GM19463 (cell line): ENCODE measurements around the gene MAP2K3.
"Not testable (repeated sequence)": the region's sequence is repeated elsewhere in the genome, so short reads cannot be mapped to it uniquely, and the experiment has no call there.

ENCODE experiments used
- ATAC-seq: cut with Tn5 transposase; IDR thresholded peaks from one replicate; pipeline ENCODE4 v1.9.1; 2021; ENCODE audit warnings: mild to moderate bottlenecking, moderate library complexity; ENCODE audit not compliant: unreplicated experiment

Gene MAP2K3

DNA sequence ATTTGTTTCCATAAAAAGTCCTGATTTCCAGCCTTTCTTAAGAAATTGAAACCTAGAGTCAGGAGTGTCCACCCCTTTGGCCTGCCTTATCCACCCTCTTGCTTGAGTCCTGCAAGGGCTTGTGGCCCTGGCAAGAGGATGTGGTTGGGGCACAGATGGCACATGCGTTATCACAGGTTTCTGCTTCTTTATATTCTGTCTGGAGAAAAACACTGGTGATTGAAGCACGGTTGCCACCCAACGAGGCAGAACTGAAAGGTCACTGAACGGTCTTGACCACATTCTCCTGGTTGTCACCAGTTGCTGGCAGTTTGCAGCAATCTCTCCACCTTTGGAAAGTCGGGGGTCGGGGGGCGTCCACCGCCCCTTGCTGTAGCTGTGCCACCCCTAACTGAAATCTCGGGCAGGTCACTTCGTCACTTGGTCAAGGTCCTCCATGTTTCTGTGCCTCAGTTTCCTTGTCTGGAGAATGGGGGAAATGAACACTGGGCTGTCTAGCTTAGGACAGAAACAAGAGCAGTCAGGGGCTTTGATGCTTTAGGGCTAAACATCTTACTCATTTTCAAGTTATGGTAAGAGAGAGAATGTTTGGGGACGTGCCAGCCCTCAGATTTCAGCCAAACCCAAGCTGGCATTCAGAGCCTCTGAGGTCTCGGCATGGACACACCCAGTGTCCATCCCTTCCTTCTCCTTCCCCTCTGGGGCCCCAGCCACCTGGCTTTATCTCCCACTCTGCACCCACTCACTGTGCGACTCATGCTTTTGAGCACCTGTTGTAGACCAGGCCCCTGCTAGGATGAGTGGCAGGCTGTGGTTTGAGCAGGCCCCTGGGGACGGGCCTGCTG lies 63.8 kb downstream of the MAP2K3 start:
- peak; percentile 72 for ATAC-seq

DNA sequence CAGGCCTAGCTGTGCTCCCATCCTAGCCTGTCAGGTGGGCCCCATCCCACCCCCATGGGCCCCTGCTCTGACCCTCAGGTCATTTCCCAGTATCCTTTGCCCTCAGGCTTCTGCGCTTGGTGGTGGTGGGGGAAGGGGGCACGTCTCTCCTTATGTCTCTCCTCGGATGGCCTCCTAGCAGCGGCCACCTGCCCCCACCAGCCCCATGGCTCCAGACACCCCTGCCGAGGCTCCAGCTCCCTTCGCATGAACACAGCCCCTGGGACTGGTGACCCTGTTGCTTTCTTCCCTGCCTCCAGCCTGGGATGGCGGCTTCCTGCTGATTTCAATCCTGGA lies 64.4 kb downstream of the MAP2K3 start:
- ATAC-seq, result not testable (repeated sequence)

DNA sequence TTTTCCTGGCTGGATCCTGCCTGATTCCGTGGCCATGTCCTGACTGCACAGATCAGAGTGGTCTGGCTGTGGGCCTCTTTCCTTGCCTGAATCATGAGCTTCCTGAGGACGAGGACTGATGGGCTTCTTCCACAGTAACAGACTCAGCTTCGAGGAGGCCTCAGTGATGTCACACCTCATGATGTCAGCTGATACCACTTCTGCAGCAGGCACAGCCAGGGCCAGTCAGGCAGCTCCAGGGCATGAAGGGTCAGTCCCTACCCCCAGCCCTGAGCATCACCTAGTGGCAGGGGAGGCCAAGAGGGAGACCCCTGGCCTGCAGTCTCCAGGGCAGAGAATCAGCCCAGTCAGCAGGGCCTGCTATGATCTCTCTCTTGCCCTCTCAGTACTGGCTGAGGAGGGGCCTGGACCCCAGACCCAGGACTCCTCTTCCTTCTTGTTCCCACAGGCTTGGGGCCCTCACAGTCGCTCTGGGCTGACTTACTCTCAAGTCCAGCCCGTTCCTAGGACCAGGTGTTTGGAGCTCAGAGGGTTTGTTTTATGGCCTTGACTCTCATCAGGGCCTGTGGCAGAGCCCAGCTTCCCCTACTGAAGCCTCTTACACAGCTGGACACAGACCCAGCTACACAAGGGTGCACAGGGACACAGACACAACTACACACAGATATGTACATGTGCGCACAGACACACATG lies 65.0 kb downstream of the MAP2K3 start:
- not testable (repeated sequence) for ATAC-seq

DNA sequence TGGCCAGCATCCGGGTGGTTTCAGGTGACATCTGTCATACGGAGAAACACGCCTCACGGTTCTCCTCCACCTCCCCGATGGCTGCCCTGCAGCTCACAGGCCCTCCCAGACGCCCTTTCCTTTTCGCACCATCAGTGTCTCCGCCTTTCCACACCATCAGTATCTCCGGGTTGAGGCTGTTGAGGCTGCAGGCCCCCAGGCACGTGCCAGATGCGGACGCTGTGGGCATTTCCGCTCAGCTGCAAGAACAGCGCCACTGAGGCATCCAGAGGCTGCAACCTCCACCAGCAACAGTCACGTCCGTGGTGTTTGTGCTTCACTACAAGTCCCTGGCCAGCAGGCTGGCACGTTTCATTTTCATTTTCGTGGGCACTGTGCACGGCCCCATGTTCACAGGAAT lies 66.0 kb downstream of the MAP2K3 start:
- not testable (repeated sequence) for ATAC-seq

DNA sequence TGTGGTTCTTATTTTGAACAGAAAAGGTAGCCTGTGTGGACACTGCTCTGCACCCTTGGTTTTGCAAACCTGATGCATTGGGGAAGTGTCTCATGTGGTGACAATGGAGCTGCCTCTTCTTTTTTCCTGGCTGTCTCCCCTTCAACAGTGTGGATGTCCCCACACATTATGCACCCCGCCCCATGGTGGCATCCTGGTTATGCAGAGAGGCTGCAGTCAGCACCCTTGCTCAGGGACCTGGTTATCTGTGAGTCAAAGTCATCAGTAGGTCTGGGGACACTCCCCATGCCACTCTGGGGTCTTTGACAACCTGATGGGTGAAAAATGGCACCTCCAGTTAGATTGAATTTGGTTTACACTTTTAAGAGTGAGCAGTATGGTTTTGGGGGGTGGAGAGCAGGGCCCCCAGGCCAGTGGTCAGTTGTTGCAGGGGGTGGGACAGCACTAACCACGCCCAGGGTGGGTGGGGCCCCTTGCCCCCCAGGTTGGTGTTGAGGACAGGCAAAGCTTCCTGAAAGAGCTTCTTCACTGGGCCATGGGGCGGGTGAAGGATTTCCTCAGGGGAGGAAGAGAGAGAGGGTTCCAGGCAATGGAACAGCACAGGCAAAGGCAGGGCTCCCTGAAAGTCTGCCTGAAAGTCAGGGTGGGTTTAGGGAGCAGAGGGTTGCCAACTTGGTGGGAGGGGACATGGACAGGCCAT lies 67.0 kb downstream of the MAP2K3 start:
- ATAC-seq, result no peak

DNA sequence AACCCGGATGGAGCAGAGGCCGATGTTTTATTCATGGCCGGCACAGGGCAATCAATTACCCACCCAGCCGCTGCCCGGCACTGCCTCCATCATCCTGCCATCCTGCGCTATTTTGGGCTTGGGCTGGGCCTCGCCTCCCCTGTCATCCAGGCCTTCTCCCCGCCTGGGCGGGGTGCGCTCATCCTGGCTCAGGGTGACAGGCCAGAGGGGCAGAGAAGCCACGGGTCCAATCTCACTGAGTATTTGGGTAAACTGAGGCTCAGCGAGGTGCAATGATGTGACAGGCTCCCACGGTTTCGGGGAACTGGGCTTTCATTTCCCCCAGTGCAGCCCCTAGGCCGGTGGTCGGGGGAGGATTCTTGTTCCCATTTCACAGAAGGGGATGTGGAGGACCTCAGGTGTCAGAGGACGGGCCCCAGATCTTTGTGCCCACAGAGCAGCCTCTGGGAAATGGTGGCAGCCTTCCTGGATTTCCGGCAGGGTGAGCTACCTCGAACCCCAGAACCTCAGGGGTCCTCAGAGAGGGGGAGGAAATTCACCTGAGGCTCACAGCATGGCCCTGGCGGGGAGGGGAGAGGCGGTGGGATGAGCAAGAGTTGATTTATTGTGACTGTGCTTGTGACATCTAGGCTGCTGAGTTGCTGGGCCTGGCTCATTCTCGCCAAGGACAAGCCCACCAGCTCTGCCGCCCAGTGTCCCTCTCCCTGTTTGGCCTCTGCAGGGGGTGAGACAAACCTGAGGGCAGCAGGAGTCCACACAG lies 67.9 kb downstream of the MAP2K3 start:
- no peak for ATAC-seq

DNA sequence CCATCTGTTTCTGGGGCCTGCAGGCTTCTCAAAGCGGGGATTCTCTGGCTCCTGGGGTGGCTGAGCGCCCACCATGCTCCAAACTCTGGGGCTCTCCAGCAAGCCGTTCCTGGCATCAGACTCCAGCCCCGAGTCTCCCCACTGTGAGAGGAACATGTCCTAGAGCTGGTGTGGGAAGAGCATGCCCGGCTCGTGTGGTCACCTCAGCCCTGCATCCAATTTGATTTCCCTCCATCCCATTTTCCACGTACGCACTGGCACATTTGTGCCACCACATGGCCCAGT lies 68.4 kb downstream of the MAP2K3 start:
- no peak for ATAC-seq

DNA sequence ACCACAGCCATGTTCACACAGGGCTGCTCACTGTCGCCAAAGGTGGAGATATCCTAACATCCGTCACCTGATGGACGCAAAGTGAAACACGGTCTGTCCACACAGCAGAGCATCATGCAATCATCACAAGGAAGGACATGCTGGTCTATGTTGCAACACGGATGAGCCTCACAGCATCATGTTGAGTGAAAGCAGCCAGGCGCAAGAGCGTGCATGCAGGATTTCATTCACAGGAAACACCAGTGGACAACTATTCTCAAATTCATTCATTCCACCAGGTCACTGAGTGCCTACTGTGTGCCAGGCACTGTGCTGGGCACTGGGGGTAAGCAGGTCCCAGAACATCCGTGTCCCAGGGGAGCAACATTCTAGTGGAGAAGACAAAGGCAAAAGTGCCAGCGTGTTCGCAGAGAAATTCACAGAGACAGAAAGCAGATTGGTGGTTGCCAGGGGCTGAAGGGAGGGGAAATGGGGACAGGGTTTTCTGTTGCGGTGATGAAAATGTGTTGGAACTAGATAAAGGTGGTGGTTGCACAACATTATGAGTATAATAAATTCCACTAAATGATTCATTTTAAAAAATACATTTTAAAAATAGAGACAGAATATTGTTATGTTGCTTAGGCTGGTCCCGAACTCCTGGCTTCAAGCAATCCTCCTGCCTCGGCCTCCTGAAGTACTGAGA lies 69.0 kb downstream of the MAP2K3 start:
- no peak for ATAC-seq

DNA sequence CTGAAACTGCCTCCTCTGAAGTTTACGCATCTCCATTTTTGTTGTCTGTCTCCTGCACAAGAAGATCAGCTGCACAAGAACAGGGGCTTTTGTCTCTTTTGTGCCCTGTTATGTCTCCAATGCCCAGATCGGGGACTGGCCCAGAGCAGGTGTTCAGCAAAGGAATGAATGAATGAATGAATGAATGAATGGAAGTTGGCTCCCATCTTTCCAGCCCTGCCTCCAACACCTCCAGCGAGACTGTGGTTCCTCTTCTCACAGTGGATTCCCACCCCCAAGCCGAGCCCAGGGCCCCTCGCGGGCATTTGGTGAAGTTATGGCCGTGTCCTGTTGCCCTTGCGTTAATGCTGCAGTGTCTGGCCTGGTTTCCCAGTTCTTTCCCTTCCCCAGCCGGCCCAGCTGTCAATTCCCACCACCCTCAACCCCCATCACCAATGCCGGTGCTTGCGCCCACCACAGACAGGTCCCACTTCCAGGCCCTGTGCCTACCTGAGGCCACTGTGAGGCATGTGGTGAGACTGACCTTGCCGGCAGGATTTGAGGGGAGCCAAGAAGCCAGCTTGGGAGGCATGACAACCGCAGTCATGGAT lies 70.4 kb downstream of the MAP2K3 start:
- ATAC-seq, result no peak

DNA sequence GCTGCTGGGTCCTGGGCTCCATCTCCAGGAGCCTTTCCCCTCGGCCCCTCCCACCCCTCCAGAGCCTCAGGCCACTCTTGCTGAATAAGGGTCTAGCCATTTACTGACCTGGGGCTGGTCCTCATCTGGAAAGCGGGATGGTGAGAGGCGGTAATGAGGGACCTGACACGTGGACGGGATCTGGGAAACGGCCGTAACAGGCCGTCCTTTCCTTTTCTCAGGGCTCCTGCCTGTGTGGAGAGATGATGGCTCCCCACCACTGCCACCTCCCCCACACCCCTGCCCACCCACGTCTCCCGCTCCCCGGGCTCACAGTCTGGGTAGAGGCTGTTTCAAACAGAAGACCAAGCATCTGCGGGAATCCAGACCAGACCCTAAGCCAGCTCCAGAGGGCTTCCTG lies 71.1 kb downstream of the MAP2K3 start:
- ATAC-seq, result no peak

DNA sequence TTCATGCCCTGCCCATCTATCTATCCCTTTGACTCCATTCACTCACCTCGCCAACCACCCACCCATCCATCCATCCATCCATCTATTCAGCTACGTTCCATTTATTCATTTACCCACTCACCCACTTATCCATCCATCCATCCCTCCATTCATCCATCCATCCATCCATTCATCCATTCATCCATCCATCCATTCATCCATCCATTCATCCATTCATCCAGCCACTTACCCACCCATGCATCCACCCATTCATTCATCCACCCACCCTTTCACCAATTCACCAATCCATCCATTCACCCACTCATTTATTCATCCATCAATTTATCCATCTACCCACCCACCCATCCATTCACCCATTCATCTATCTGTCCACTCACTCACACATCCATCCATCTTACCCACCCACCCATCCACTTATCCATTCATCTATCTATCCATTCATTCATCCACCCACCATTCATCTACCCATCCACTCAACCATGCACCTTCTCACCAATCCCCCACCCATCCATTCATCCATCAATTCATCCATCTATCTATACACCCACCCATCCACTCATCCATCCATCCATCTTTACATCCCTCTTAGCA lies 72.1 kb downstream of the MAP2K3 start:
- ATAC-seq, result no peak

DNA sequence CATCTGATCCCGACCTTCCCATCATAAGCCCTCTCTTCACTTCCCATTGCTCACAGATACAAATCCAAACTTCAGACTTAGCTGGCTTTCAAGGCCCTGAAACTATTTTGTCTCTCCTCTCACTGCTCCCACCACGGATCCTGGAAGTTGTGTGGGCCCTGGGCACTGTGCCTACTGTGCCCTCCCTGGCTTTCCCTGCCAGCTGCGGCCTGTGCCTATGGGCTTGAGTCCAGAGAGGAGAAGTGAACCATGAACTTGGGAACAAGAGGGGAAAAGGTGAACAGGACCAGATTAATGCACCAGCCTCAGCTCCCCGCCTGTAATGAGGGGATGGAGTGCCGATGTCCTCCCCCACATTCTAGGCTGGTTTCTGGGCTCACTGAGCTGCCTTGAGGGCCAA lies 72.8 kb downstream of the MAP2K3 start:
- ATAC-seq, result no peak

DNA sequence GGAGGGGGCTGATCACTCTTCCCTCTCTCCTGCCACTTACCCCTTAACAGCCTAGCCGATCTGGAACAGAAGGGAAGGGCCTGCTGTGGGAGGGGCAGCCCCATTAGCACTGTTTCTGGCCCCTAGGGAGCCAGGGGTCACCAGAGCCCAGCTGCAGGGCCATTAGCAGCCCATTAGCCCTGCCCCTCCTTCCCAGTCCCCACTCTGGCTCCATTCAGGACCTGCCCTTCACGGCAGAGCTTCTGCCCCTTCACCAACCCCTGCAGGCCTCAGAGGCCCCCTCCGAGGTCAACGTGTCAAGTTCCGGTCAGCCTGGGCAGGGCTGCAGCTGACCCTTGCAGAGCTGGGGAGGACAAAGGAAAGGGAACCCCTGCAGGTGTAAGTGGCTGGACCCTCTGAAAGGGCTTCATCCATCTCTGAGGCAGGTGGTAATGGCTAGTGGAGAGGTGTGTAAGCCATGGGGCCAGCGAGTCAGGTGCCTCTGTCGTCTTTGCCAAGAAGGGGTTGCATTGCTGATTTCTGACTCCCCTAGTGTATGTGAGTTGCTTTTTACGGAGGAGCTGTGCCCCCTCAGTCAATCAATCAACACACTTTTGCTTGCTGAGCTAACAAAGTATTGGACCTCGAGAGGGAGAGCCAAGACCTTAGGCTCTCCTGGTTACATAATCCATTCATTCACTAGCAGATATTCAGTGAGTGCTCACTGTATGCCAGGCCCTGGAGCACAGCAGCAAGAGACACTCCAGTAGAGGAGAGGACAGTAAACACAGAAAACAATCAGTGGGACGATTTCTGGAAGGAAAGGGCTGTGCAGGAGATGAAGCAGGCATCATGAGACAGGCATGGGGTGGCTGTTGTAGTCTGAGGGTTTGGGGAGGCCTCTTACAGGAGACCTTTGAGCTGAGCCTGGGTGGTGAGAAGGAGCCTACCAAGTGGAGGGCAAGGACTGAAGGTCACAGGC lies 73.5 kb downstream of the MAP2K3 start:
- no peak for ATAC-seq

DNA sequence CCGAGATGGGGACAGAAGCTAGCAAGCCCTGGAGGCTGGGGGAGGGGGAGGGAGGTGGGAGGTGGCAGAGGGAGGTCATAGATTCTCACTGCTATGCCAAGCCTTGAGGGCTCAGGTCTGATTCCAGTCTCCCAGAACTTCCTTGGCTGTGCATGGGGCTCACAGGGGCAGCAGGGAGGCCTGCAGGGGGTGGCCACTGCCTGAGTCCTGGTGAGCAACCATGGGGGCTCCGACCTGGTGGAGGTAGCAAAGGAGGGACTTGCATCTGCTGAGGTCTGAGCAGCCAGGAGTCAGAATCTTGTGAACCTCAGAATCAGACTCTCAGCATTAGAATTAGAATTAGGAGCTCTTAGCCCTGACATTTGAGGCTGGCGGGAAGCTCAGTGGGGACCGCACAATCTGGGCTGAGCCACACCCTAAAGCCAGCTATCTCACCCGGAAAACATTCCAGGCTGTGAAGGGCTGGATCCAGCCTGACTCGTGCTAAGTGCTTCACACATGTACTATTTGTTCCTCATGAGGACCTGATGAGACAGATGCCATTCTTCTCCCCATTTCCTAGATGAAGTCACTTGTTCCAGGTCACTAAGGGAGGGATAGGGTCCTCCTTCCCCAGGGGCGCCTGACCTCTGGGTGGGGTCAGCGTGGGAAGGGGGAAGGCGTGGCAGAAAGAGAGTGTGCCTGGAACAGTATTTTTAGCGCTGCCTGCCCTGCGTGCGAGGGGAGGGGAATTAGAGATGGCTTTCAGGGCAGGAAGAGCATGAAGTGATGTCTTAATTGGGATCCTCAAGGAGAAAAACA lies 74.4 kb downstream of the MAP2K3 start:
- no peak for ATAC-seq

DNA sequence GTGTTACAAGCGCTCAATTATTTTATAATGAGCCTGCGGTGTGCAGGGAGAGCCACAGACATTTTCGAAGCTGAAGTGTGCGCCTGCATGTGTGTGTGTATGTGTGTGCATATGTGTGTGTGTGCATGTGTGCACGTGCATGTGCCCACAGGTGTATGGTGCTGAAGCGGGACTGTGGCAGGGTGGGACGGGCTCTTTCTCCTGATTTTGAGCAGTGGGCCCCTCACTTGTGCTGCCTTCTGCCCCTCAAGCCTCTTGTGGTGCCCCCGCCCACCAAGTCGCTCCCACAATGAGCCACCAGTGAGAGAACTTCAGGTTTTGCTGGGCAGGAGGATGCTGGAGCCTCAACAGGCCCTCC lies 75.0 kb downstream of the MAP2K3 start:
- no peak for ATAC-seq

DNA sequence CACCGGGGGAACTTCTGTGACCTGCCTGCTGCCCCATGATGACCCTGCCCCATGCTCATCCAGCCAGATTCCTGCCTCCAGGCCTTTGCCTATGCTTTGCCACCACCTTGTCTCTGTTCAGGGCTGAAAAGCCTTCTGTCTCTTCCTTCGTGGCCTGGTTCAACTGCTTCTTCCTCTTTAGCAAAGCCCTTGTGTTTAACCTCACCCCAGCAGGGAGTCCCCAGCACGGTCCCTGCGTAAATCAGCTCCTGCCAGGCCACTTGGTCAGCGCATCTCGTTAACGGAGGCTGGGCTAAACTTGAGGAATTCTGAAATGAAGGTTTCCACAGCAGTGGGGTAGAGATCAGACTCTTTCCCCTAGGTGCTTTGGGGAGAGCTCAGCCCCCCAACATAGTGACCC lies 75.5 kb downstream of the MAP2K3 start:
- no peak for ATAC-seq

DNA sequence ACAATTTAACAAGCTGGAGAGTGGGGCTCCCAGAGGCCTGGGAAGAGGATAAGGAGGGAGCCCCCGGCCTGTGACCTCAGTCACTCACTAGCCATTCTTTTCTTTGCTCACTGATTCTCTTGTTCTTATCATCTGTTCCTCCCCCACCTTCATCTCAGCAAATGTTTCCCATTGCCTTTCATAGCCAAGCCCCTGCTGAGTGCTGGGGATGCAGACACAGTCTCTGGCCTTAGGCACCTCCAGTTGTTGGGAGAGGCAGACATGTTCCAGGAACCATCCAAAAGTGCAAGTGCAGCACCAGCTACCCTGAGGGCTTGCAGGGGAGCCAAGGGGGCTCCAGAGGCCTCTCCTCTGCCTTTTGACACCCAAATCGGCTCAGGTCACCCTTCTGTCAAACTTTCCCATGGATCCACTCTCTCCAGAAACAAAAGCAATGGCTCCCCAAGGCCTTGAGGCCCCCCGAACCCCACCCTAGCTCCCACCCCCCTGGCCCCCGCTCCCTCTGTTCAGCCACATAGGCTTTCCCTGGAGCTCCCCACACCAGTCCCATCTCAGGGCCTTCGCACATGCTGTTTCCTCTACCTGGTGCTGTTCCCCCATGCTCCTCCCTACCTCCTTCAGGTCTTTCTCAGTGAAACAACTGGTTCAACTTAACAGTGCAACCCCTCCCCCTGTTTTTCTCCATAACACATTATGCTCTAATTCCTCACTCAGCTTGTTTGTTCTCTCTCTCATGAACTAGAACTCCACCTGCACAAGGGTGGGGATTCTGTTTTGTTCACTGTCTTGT lies 76.7 kb downstream of the MAP2K3 start:
- no peak for ATAC-seq
